Transverse colon (tissue), 4 donors: ENCODE measurements around the gene PRR5L. TPM values are rescaled to one million over a fixed set of nuclear protein-coding genes. Genes with fewer than 3 reads are reported as not detected.
A peak's percentile ranks its signal among the peaks of the same experiment; 100 is the strongest.

Experiments
- DNase-seq: peaks from one replicate; pipeline ENCODE4 v3.0.0-alpha.2; 2019
- H3K27ac ChIP-seq, 4 donors: fragments of 200-600 bp; sonication (generic); 2 replicates each; pipeline ENCODE4 v1.5.1; 2016 to 2018; ENCODE audit warnings: inconsistent platforms in 4 of 4
- H3K27me3 ChIP-seq: fragments of 200-600 bp; sonication (generic); 2 replicates; pipeline ENCODE4 v1.5.1; 2017; ENCODE audit warnings: inconsistent platforms
- H3K36me3 ChIP-seq, 4 donors: fragments of 200-600 bp; sonication (generic); 2 replicates each; pipeline ENCODE4 v1.5.1; 2017 to 2019; ENCODE audit warnings: inconsistent platforms in 4 of 4
- H3K4me1 ChIP-seq, 4 donors: fragments of 200-600 bp; sonication (generic); 2 replicates each; pipeline ENCODE4 v1.5.1; 2017 to 2020; ENCODE audit warnings: inconsistent platforms in 4 of 4
- H3K4me3 ChIP-seq, 4 donors: fragments of 200-600 bp; sonication (generic); 1 replicate in 1 of 4; 2 replicates in 3 of 4; pipeline versions ENCODE4 v1.5.1 to v1.6.1; 2017 to 2019; ENCODE audit warnings: inconsistent platforms in 4 of 4
- H3K9me3 ChIP-seq, 2 donors: fragments of 200-600 bp; sonication (generic); 2 replicates each; pipeline ENCODE4 v1.5.1; 2017 to 2019; ENCODE audit warnings: inconsistent platforms in 2 of 2
- CTCF ChIP-seq, 5 experiments: fragments of 200-600 bp in 3 of 5; fragments of 450-650 bp in 2 of 5; sonication (generic) in 3 of 5; IDR thresholded peaks; 1 replicate in 2 of 5; 2 replicates in 3 of 5; pipeline ENCODE4 v1.5.1; 2016 to 2017; ENCODE audit warnings: antibody characterized with exemption in 5 of 5, inconsistent platforms in 3 of 5, mild to moderate bottlenecking in 2 of 5, moderate library complexity in 1 of 5
- EP300 ChIP-seq: sonication (generic); formaldehyde crosslinking; IDR thresholded peaks from one replicate; pipeline ENCODE4 v1.6.1; 2017; ENCODE audit warnings: antibody characterized with exemption, low read depth
- POLR2A ChIP-seq: fragments of 450-650 bp; IDR thresholded peaks from one replicate; pipeline ENCODE4 v1.6.1; 2016; ENCODE audit warnings: antibody characterized with exemption, mild to moderate bottlenecking, moderate library complexity
- POLR2AphosphoS5 ChIP-seq, 3 donors: sonication (generic); formaldehyde crosslinking; IDR thresholded peaks; one replicate each; pipeline ENCODE4 v1.6.1; 2016; ENCODE audit warnings: antibody characterized with exemption in 3 of 3
- WGBS, 2 donors: methylation state at CpG; one replicate each; pipeline ENCODE4 v1.1.5; 2018; ENCODE audit warnings: low coverage in 1 of 2; 5-methylcytosine and 5-hydroxymethylcytosine counted together
- in situ Hi-C, 4 donors: fragments of 200-750 bp; cut with MboI; loops; one replicate each; pipeline versions ENCODE4 v1.15.0 to v1.15.1; 2017; ENCODE audit warnings: low sequenced_read_pairs in 3 of 4, low pct_ligation_motif_present in 1 of 4, low pct_unique_long_range_greater_than_20kb in 1 of 4
- intact Hi-C: fragments of 100-400 bp; cut with DNase I; formaldehyde crosslinking; loops from one replicate; pipeline ENCODE4 v1.15.1; 2023; ENCODE audit warnings: low total_unique reads
- total RNA-seq, 4 donors: library from RNA; depleted of rRNA; stranded (reverse); fragments of >200 nt; gene quantifications; one replicate each; pipeline ENCODE4 v1.1.0, GENCODE V29; 2016

The PRR5L gene
- total RNA-seq, 4 donors from 2014 or later, result 203 to 418 (median 251) TPM

GRCh38 chr11:36253238-36253637, 42.9 kb upstream of the PRR5L start:
- Histone ChIP-seq H3K27me3 (peaks cover 28% of the 10 kb centered on the region), H3K4me1 (no peaks in the 10 kb centered on the region), H3K9me3 (no peaks in the 10 kb centered on the region), H3K4me3 (no peak overlapping the region), H3K27ac (no peak overlapping the region), H3K36me3 (no peaks in the 10 kb centered on the region)
- TF ChIP-seq CTCF (IDR thresholded peaks at IDR 0.05), result no peak
- TF ChIP-seq EP300, result no peak
- no peak for TF ChIP-seq POLR2AphosphoS5 (IDR thresholded peaks at IDR 0.05)
- no peak for TF ChIP-seq POLR2A
- 46 to 53% methylated on average over 3 to 5 of the region's 5 CpGs for WGBS, 2 donors
- DNase-seq, result no peak
- in situ Hi-C loops (loop anchor here in 3 of 4 donors (25.0 kb wide), 3 partner anchors 216 to 641 kb away; partner anchors contain the start of gene FJX1 (in 1 of the 3)), intact Hi-C loops (no loop called here)

GRCh38 chr11:36254713-36255112, 41.4 kb upstream of the PRR5L start:
- no peaks in the 10 kb centered on the region for H3K9me3 ChIP-seq
- DNase-seq, result no peak
- H3K4me3 ChIP-seq, result no peak overlapping the region
- no peak overlapping the region for H3K27ac ChIP-seq
- no peaks in the 10 kb centered on the region for H3K4me1 ChIP-seq
- no peaks in the 10 kb centered on the region for H3K36me3 ChIP-seq
- peaks cover 26% of the 10 kb centered on the region for H3K27me3 ChIP-seq
- TF ChIP-seq POLR2A (no peak), CTCF (IDR thresholded peaks at IDR 0.05) (no peak), POLR2AphosphoS5 (IDR thresholded peaks at IDR 0.05) (no peak), EP300 (no peak)
- 64% methylated on average over 1 of the region's 1 CpG; no CpG with 5 or more reads in 1 of the 2 donors for WGBS, 2 donors
- intact Hi-C loops (no loop called here), in situ Hi-C loops (loop anchor here in 3 of 4 donors (25.0 kb wide), 3 partner anchors 217 to 642 kb away; partner anchors contain the start of gene FJX1 (in 1 of the 3))

DNA sequence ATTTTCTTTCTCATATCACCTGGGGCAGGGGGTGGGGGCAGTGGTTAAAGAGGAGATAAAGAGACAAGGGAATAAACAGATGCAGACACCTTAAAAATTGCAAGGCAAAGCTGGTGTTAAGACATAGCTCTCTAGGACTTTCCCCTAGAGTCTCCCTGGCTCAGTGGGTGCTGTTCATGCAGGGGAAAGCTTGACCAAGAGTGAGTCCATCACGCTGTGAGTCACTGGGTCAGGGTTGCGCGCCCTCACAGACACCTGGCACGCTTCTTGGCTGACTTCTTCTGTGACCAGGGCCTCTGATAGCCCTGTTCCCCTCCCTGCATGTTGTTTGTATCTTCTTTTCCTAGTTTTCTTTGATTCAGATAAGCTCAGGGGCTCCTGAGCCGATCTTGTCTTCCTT, 38.7 kb upstream of the PRR5L start:
- Histone ChIP-seq H3K4me3 (no peak overlapping the region), H3K27me3 (peaks cover 19% of the 10 kb centered on the region), H3K9me3 (no peaks in the 10 kb centered on the region), H3K4me1 (no peaks in the 10 kb centered on the region), H3K36me3 (no peaks in the 10 kb centered on the region), H3K27ac (no peak overlapping the region)
- in situ Hi-C loops (loop anchor here in 3 of 4 donors (25.0 kb wide), 3 partner anchors 220 to 645 kb away; partner anchors contain the start of gene FJX1 (in 1 of the 3)), intact Hi-C loops (no loop called here)
- no peak for DNase-seq
- no peak for TF ChIP-seq EP300
- TF ChIP-seq POLR2A, result no peak
- 62 to 83% methylated on average over 1 to 5 of the region's 5 CpGs for WGBS, 2 donors

- intact Hi-C loops (no loop called here), in situ Hi-C loops (loop anchor here in 3 of 4 donors (25.0 kb wide), 3 partner anchors 222 to 647 kb away; partner anchors contain the start of gene FJX1 (in 1 of the 3))
- Histone ChIP-seq H3K4me1 (no peaks in the 10 kb centered on the region), H3K27me3 (peaks cover 19% of the 10 kb centered on the region), H3K36me3 (no peaks in the 10 kb centered on the region), H3K27ac (no peak overlapping the region), H3K4me3 (no peak overlapping the region), H3K9me3 (no peaks in the 10 kb centered on the region)
- DNase-seq, result peak; percentile 32
- TF ChIP-seq CTCF (IDR thresholded peaks at IDR 0.05) (peak; percentile 29 to 47 (median 45)), POLR2AphosphoS5 (IDR thresholded peaks at IDR 0.05) (no peak), POLR2A (no peak), EP300 (no peak)
- WGBS, 2 donors, result 38% methylated on average over 12 of the region's 12 CpGs; no CpG with 5 or more reads in 1 of the 2 donors
Measured at GRCh38 chr11:36258730-36259360, 37.2 kb upstream of the PRR5L start.
